HUES48 (cell line): ENCODE measurements around the gene RPL15.
"Not testable (repeated sequence)": the region's sequence is repeated elsewhere in the genome, so short reads cannot be mapped to it uniquely, and the experiment has no call there.

Source experiments
- H3K27ac ChIP-seq: one replicate; pipeline ENCODE4 v1.7.0; 2013; ENCODE audit warnings: low read depth, low read length, inconsistent platforms
- H3K27me3 ChIP-seq: 2 replicates; pipeline ENCODE4 v1.6.1; 2013; ENCODE audit warnings: mild to moderate bottlenecking, low read length; ENCODE audit not compliant: control insufficient read depth, insufficient read depth
- H3K36me3 ChIP-seq: 2 replicates; pipeline ENCODE4 v1.6.1; 2013; ENCODE audit warnings: low read length; ENCODE audit not compliant: control insufficient read depth, insufficient read depth
- H3K4me1 ChIP-seq: 2 replicates; pipeline ENCODE4 v1.6.1; 2013; ENCODE audit warnings: mild to moderate bottlenecking, low read length; ENCODE audit not compliant: control insufficient read depth, insufficient read depth
- H3K4me3 ChIP-seq: 2 replicates; pipeline ENCODE4 v1.5.1; 2013; ENCODE audit warnings: mild to moderate bottlenecking, low read depth, low read length
- H3K9ac ChIP-seq: 2 replicates; pipeline ENCODE4 v1.6.1; 2013; ENCODE audit warnings: mild to moderate bottlenecking, low read depth, low read length, moderate library complexity
- H3K9me3 ChIP-seq: 2 replicates; pipeline ENCODE4 v1.6.1; 2013; ENCODE audit warnings: low read length; ENCODE audit not compliant: control insufficient read depth, insufficient read depth

Gene RPL15

GRCh38 chr3:23916886-23917678 is at the start of gene RPL15, which contains the start of gene NKIRAS1:
TSS of gene RPL15 (plus strand) at chr3:23917132. CDS start at chr3:23917860, 728 bp downstream.
TSS of gene NKIRAS1 (minus strand) at chr3:23916990. CDS start at chr3:23910904, 6,086 bp downstream.
- Histone ChIP-seq H3K27ac (peak within 1 kb of the TSS; percentile 89), H3K9me3 (no peaks in the 10 kb centered on the region), H3K4me3 (peak within 1 kb of the TSS; percentile 85), H3K36me3 (peaks cover 29% of the 10 kb centered on the region), H3K4me1 (peaks cover 21% of the 10 kb centered on the region), H3K9ac (peak within 1 kb of the TSS; percentile 98), H3K27me3 (0 out of 2 replicates have a peak, but pooled peaks cover 5% of the 10 kb centered on the region)

GRCh38 chr3:23867400-23867799 is 49.5 kb upstream of the RPL15 start:
- H3K4me3 ChIP-seq = no peak overlapping the region
- peaks cover 5% of the 10 kb centered on the region; the same call in 1 of the 2 replicates for H3K9me3 ChIP-seq
- no peak overlapping the region for H3K9ac ChIP-seq
- no peaks in the 10 kb centered on the region; the same call in 1 of the 2 replicates for H3K36me3 ChIP-seq
- no peak overlapping the region for H3K27ac ChIP-seq
- no peaks in the 10 kb centered on the region for H3K27me3 ChIP-seq
- H3K4me1 ChIP-seq = peaks cover 19% of the 10 kb centered on the region

- Histone ChIP-seq H3K9me3 (peaks cover 5% of the 10 kb centered on the region; the same call in 1 of the 2 replicates), H3K9ac (no peak overlapping the region), H3K36me3 (no peaks in the 10 kb centered on the region; the same call in 1 of the 2 replicates), H3K27me3 (no peaks in the 10 kb centered on the region), H3K4me3 (no peak overlapping the region), H3K27ac (no peak overlapping the region), H3K4me1 (peaks cover 19% of the 10 kb centered on the region)
Measured at GRCh38 chr3:23867838-23868237, 49.1 kb upstream of the RPL15 start.

- no peak overlapping the region for H3K9ac ChIP-seq
- no peaks in the 10 kb centered on the region for H3K36me3 ChIP-seq
- H3K27me3 ChIP-seq = no peaks in the 10 kb centered on the region
- no peak overlapping the region for H3K4me3 ChIP-seq
- peaks cover 16% of the 10 kb centered on the region for H3K4me1 ChIP-seq
- H3K9me3 ChIP-seq = peaks cover 5% of the 10 kb centered on the region; the same call in 1 of the 2 replicates
- peak overlapping the region; percentile 28 for H3K27ac ChIP-seq
Measured at GRCh38 chr3:23869977-23870662, 46.8 kb upstream of the RPL15 start.

GRCh38 chr3:23870663-23871043 is 46.3 kb upstream of the RPL15 start:
- not testable (repeated sequence) for H3K9me3 ChIP-seq, H3K36me3 ChIP-seq, H3K27ac ChIP-seq, H3K27me3 ChIP-seq, H3K9ac ChIP-seq, H3K4me3 ChIP-seq
- peaks cover 12% of the 10 kb centered on the region for H3K4me1 ChIP-seq

GRCh38 chr3:23871361-23871760 is 45.6 kb upstream of the RPL15 start:
- not testable (repeated sequence) for H3K27ac ChIP-seq, H3K36me3 ChIP-seq, H3K9me3 ChIP-seq, H3K4me3 ChIP-seq, H3K27me3 ChIP-seq, H3K9ac ChIP-seq, H3K4me1 ChIP-seq

- H3K9ac ChIP-seq = no peak overlapping the region
- H3K27ac ChIP-seq = no peak overlapping the region
- no peaks in the 10 kb centered on the region for H3K4me1 ChIP-seq
- no peak overlapping the region for H3K4me3 ChIP-seq
- H3K27me3 ChIP-seq = no peaks in the 10 kb centered on the region
- no peaks in the 10 kb centered on the region for H3K36me3 ChIP-seq
- peaks cover 5% of the 10 kb centered on the region; the same call in 1 of the 2 replicates for H3K9me3 ChIP-seq
Measured at GRCh38 chr3:23872330-23872729, 44.6 kb upstream of the RPL15 start.

- Histone ChIP-seq H3K4me3 (no peak overlapping the region), H3K36me3 (no peaks in the 10 kb centered on the region), H3K9me3 (peaks cover 11% of the 10 kb centered on the region; the same call in 1 of the 2 replicates), H3K27me3 (no peaks in the 10 kb centered on the region), H3K4me1 (no peaks in the 10 kb centered on the region), H3K9ac (no peak overlapping the region), H3K27ac (no peak overlapping the region)
Measured at GRCh38 chr3:23873941-23874340, 43.0 kb upstream of the RPL15 start.

- Histone ChIP-seq H3K36me3 (no peaks in the 10 kb centered on the region), H3K9ac (no peak overlapping the region)
Measured at GRCh38 chr3:23874359-23875112, 42.4 kb upstream of the RPL15 start.

GRCh38 chr3:23875113-23875725 is 41.7 kb upstream of the RPL15 start:
- Histone ChIP-seq H3K27ac (no peak overlapping the region), H3K4me3 (no peak overlapping the region)

More at GRCh38 chr3:23874359-23875112, 42.4 kb upstream of the RPL15 start:
- H3K27me3 ChIP-seq = no peaks in the 10 kb centered on the region
- H3K9me3 ChIP-seq = peaks cover 11% of the 10 kb centered on the region; the same call in 1 of the 2 replicates
- no peak overlapping the region for H3K4me3 ChIP-seq
- H3K4me1 ChIP-seq = no peaks in the 10 kb centered on the region
- H3K27ac ChIP-seq = no peak overlapping the region

More at GRCh38 chr3:23875113-23875725, 41.7 kb upstream of the RPL15 start:
- Histone ChIP-seq H3K9me3 (peaks cover 8% of the 10 kb centered on the region; the same call in 1 of the 2 replicates), H3K4me1 (no peaks in the 10 kb centered on the region), H3K36me3 (no peaks in the 10 kb centered on the region), H3K27me3 (no peaks in the 10 kb centered on the region), H3K9ac (no peak overlapping the region)
